H1 (cell line): ENCODE data around the gene HOXB9. TPM values are rescaled to one million over a fixed set of nuclear protein-coding genes. Genes with fewer than 3 reads are reported as not detected.

Experiments
- ATF3 ChIP-seq: IDR thresholded peaks from 2 replicates; pipeline ENCODE4 v1.6.1; 2011; ENCODE audit warnings: low read depth, mild to moderate bottlenecking, low read length; ENCODE audit not compliant: insufficient read depth
- CHD1 ChIP-seq: IDR thresholded peaks from 2 replicates; pipeline ENCODE4 v1.6.1; 2012; ENCODE audit warnings: low read depth, low read length, improper control_type of control experiment
- CREB1 ChIP-seq: IDR thresholded peaks from 2 replicates; pipeline ENCODE4 v1.6.1; 2012; ENCODE audit warnings: inconsistent platforms
- CTCF ChIP-seq, 3 experiments: IDR thresholded peaks; 1 replicate in 2 of 3; 2 replicates in 1 of 3; pipeline versions ENCODE4 v1.5.1 to v1.6.1; 2011; ENCODE audit warnings: low read length in 3 of 3, mild to moderate bottlenecking in 3 of 3, inconsistent platforms in 2 of 3, low read depth in 1 of 3, moderate library complexity in 1 of 3; ENCODE audit not compliant: insufficient read depth in 1 of 3; ENCODE audit errors: control extremely low read depth in 1 of 3
- EZH2 ChIP-seq: fragments of 200-600 bp; sonication (generic); IDR thresholded peaks from 2 replicates; pipeline ENCODE4 v1.7.1; 2012; ENCODE audit warnings: low read depth, mild to moderate bottlenecking, moderate library complexity, low read length, inconsistent platforms; ENCODE audit not compliant: severe bottlenecking
- NANOG ChIP-seq: IDR thresholded peaks from 2 replicates; pipeline ENCODE4 v1.6.1; 2011; ENCODE audit warnings: low read length, low read depth, mild to moderate bottlenecking, inconsistent platforms; ENCODE audit not compliant: insufficient read depth, poor library complexity, severe bottlenecking
- RAD21 ChIP-seq, 2 experiments: IDR thresholded peaks in 1 of 2; conservative IDR thresholded peaks in 1 of 2; 2 replicates each; pipeline ENCODE4 v1.6.1; 2011; ENCODE audit warnings: low read depth in 2 of 2, low read length in 2 of 2, improper control_type of control experiment in 1 of 2, inconsistent platforms in 1 of 2, mild to moderate bottlenecking in 1 of 2, moderate library complexity in 1 of 2
- SIRT6 ChIP-seq: IDR thresholded peaks from one replicate; pipeline ENCODE4 v1.7.1; 2012; ENCODE audit warnings: low read length, inconsistent platforms
- USF2 ChIP-seq: IDR thresholded peaks from 2 replicates; pipeline ENCODE4 v1.6.1; 2011; ENCODE audit warnings: low read length, improper control_type of control experiment
- polyA plus RNA-seq, 7 experiments: library from polyadenylated mRNA; depleted of rRNA in 3 of 7; stranded (reverse) in 5 of 7; unstranded in 2 of 7; fragments of >200 nt in 5 of 7; fragments of 200-250 nt in 2 of 7; gene quantifications; 1 replicate in 5 of 7; 2 replicates in 1 of 7; 4 replicates in 1 of 7; pipeline versions ENCODE4 v1.2.1 to v1.2.3, GENCODE V29; 2011 to 2013; ENCODE audit warnings: missing spikeins in 2 of 7, mixed read lengths in 2 of 7
- total RNA-seq: library from RNA; stranded (reverse); fragmentation: NEBNext Ultra II Directional; extraction: Animal tissue kit (Norgen Biotek cat#: 25700); gene quantifications from 2 replicates; pipeline ENCODE4 v1.2.1, GENCODE V29; 2021

Gene HOXB9
- total and polyA plus RNA-seq, 2 of the 8 experiments (the other 6 are each of a cell fraction or from before 2014, with no cell fraction given), result not detected

GRCh38 chr17:48636177-48637018 is 10.2 kb upstream of the HOXB9 start (continued):
- TF ChIP-seq RAD21 (IDR thresholded peaks at IDR 0.05 in 1 of 2, conservative IDR thresholded peaks at IDR 0.05 in 1 of 2; ENCODE audit: low read depth in 2 of 2, low read length in 2 of 2) (peak; percentile 34 to 48; a peak in 3 of 4 replicates), SIRT6 (no peak), NANOG (no peak), CHD1 (no peak), CTCF (IDR thresholded peaks at IDR 0.05; ENCODE audit: control extremely low read depth in 1 of 3, insufficient read depth in 1 of 3, low read depth in 1 of 3, low read length in 3 of 3) (peak; percentile 77 to 82 (median 79)), EZH2 (peak; percentile 78), ATF3 (0 out of 2 replicates have a peak, but pooled peaks have one; percentile 6), CREB1 (peak; percentile 53; the same call in 1 of the 2 replicates), USF2 (no peak)
- TF ChIP-seq, all 59 proteins: peak for 12
